ENCODE measurements around the gene FAM221B. TPM values are rescaled to one million over a fixed set of nuclear protein-coding genes. Genes with fewer than 3 reads are reported as not detected.
A peak's percentile ranks its signal among the peaks of the same experiment; 100 is the strongest.

Gene FAM221B
- total and polyA plus RNA-seq, 8 donors: 0.10 TPM; not detected in 7

- Histone ChIP-seq H3K36me3 (no peaks in the 10 kb centered on the region), H3K9me3 (no peaks in the 10 kb centered on the region), H3K27me3 (peaks cover 0 to 45% (median 16%) of the 10 kb centered on the region in 3 donors), H3K4me1 (peaks cover 0 to 12% (median 4%) of the 10 kb centered on the region in 4 donors), H3K27ac (no peak overlapping the region), H3K4me3 (no peak overlapping the region)
- no peak for DNase-seq
- intact Hi-C loops (cut with DNase I; ENCODE audit: low total_unique reads): loop anchor here (10.0 kb wide), 1 partner anchor 59 kb away; no protein-coding TSS in a partner anchor
- TF ChIP-seq, protein P1, sequence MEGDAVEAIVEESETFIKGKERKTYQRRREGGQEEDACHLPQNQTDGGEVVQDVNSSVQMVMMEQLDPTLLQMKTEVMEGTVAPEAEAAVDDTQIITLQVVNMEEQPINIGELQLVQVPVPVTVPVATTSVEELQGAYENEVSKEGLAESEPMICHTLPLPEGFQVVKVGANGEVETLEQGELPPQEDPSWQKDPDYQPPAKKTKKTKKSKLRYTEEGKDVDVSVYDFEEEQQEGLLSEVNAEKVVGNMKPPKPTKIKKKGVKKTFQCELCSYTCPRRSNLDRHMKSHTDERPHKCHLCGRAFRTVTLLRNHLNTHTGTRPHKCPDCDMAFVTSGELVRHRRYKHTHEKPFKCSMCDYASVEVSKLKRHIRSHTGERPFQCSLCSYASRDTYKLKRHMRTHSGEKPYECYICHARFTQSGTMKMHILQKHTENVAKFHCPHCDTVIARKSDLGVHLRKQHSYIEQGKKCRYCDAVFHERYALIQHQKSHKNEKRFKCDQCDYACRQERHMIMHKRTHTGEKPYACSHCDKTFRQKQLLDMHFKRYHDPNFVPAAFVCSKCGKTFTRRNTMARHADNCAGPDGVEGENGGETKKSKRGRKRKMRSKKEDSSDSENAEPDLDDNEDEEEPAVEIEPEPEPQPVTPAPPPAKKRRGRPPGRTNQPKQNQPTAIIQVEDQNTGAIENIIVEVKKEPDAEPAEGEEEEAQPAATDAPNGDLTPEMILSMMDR (IDR thresholded peaks at IDR 0.05): no peak
- 65 to 80% (median 77%) methylated on average over 8 of the region's 8 CpGs for WGBS, 5 donors
Measured at GRCh38 chr9:35863583-35863982, 35.1 kb upstream of the FAM221B start.

DNA sequence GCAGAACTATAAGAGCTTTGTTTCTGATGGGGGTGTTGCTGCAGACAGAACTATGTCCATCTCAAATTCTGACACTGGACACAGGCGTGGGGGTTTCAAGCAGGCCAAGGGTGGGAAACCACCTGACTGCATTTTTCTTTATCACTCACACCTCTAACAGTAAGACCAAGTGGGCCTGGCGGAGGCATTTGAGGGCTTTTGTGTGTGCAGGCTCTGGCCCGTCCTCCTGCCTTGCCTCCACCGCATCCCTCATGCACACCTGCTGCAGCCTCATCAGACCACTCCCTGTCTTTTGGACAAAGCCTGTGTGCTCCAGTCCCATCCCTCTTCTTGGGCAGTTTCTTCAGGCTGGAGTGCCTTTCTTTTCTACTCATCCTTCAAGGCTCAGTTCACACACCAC is 33.8 kb upstream of the FAM221B start:
- intact Hi-C loops (cut with DNase I; ENCODE audit: low total_unique reads): loop anchor here (10.0 kb wide), 1 partner anchor 58 kb away; no protein-coding TSS in a partner anchor
- no peak overlapping the region for H3K27ac ChIP-seq
- WGBS, 5 donors: 76 to 84% (median 80%) methylated on average over 4 of the region's 4 CpGs

DNA sequence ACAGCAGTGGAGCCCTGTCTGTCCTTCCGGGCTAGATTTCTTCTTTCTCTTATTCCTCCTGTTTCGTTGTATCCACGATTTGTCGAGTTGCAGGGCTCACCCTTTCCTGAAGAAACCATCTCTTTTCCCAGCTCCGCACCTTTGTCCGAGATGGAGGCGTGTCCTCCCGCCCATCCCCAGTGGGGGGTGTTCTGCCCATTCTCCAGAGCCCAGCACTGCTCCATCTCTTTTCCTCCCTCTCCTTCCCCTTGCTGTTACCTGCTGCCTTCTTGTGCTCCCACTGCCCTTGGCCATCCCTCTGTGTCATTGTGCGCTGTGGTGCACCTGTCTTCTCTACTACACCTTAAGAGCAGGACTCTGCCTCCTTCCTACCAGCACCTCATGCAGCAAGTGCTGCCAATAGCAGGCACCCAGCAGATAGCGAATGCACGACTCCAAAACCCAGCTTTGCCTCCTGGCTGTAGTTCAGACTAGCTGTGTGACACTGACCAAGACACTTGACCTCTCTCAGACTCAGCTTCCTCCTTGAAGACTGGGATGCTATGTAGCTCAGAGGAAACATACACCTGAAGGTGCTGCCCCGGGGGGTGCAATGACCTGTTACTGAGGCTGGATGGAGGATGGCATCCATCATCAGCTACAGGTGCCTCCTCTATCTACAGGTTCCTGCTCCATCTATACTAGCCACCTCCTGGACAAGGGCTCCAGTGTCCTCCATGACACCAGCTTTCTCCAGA is 32.8 kb upstream of the FAM221B start:
- Histone ChIP-seq H3K4me1 (peaks cover 0 to 12% (median 4%) of the 10 kb centered on the region in 4 donors), H3K4me3 (no peak overlapping the region), H3K9me3 (no peaks in the 10 kb centered on the region), H3K27me3 (peaks cover 0 to 36% (median 16%) of the 10 kb centered on the region in 3 donors), H3K36me3 (no peaks in the 10 kb centered on the region), H3K27ac (no peak overlapping the region)
- intact Hi-C loops (cut with DNase I; ENCODE audit: low total_unique reads): loop anchor here (10.0 kb wide), 1 partner anchor 57 kb away; no protein-coding TSS in a partner anchor
- peak in 1 of 2 donors; percentile 17 for DNase-seq
- TF ChIP-seq EP300 (IDR thresholded peaks at IDR 0.05) (no peak), POLR2AphosphoS5 (IDR thresholded peaks at IDR 0.05) (no peak), POLR2A (IDR thresholded peaks at IDR 0.05) (no peak)
- TF ChIP-seq, protein P1 (IDR thresholded peaks at IDR 0.05): no peak
- 55 to 61% (median 58%) methylated on average over 12 of the region's 12 CpGs for WGBS, 5 donors

More for the DNA sequence above, 33.8 kb upstream of the FAM221B start:
- H3K4me1 ChIP-seq: peaks cover 0 to 12% (median 4%) of the 10 kb centered on the region in 4 donors
- peaks cover 0 to 37% (median 16%) of the 10 kb centered on the region in 3 donors for H3K27me3 ChIP-seq
- no peak overlapping the region for H3K4me3 ChIP-seq
- TF ChIP-seq, protein P1 (IDR thresholded peaks at IDR 0.05): no peak
- TF ChIP-seq POLR2AphosphoS5 (IDR thresholded peaks at IDR 0.05) (no peak), EP300 (IDR thresholded peaks at IDR 0.05) (no peak), POLR2A (IDR thresholded peaks at IDR 0.05) (no peak)
- no peak for DNase-seq
- H3K36me3 ChIP-seq: no peaks in the 10 kb centered on the region
- H3K9me3 ChIP-seq: no peaks in the 10 kb centered on the region

- Histone ChIP-seq H3K9me3 (no peaks in the 10 kb centered on the region), H3K4me1 (peaks cover 0 to 12% (median 4%) of the 10 kb centered on the region in 4 donors), H3K36me3 (peaks cover 0 to 5% (median 0%) of the 10 kb centered on the region in 4 donors), H3K27ac (no peak overlapping the region), H3K4me3 (no peak overlapping the region), H3K27me3 (peaks cover 0 to 36% (median 16%) of the 10 kb centered on the region in 3 donors)
- intact Hi-C loops (cut with DNase I; ENCODE audit: low total_unique reads): loop anchor here (10.0 kb wide), 1 partner anchor 55 kb away; no protein-coding TSS in a partner anchor
- TF ChIP-seq EP300 (IDR thresholded peaks at IDR 0.05) (no peak), POLR2A (IDR thresholded peaks at IDR 0.05) (no peak), POLR2AphosphoS5 (IDR thresholded peaks at IDR 0.05) (peak in 1 of 3 donors; percentile 7)
- TF ChIP-seq, protein P1 (IDR thresholded peaks at IDR 0.05): no peak
- 40 to 52% (median 47%) methylated on average over 3 of the region's 3 CpGs for WGBS, 5 donors
- DNase-seq: peak in 1 of 2 donors; percentile 32
Measured at GRCh38 chr9:35859990-35860339, 31.4 kb upstream of the FAM221B start.

All from stomach (tissue), 9 donors.